ENCODE data around the gene SERINC1. TPM values are rescaled to one million over a fixed set of nuclear protein-coding genes. Genes with fewer than 3 reads are reported as not detected.

The SERINC1 gene
- total RNA-seq, 1 experiment from 2014 or later = 64.5 TPM

- no peak for DNase-seq (ENCODE audit: low spot score)
- in situ Hi-C loops (cut with HindIII; ENCODE audit: low sequenced_read_pairs) = no loop called here
These were observed 22.5 kb downstream of the SERINC1 start for GRCh38 chr6:122449069-122449468.

- no peak for DNase-seq (ENCODE audit: low spot score)
- in situ Hi-C loops (cut with HindIII; ENCODE audit: low sequenced_read_pairs) = no loop called here
These were observed 26.3 kb downstream of the SERINC1 start for GRCh38 chr6:122445274-122445673.

- no peak for DNase-seq (ENCODE audit: low spot score)
- in situ Hi-C loops (cut with HindIII; ENCODE audit: low sequenced_read_pairs) = no loop called here
These were observed 32.6 kb downstream of the SERINC1 start for GRCh38 chr6:122438975-122439374.

- in situ Hi-C loops (cut with HindIII; ENCODE audit: low sequenced_read_pairs) = no loop called here
- DNase-seq (ENCODE audit: low spot score) = no peak
These were observed 38.8 kb downstream of the SERINC1 start for GRCh38 chr6:122432816-122433215.

- in situ Hi-C loops (cut with HindIII; ENCODE audit: low sequenced_read_pairs) = no loop called here
- DNase-seq (ENCODE audit: low spot score) = no peak
These were observed 39.8 kb downstream of the SERINC1 start for GRCh38 chr6:122431780-122432179.

GRCh38 chr6:122429323-122429722, 42.3 kb downstream of the SERINC1 start:
- DNase-seq (ENCODE audit: low spot score) = peak; percentile 19
- in situ Hi-C loops (cut with HindIII; ENCODE audit: low sequenced_read_pairs) = no loop called here

- in situ Hi-C loops (cut with HindIII; ENCODE audit: low sequenced_read_pairs) = no loop called here
These were observed 42.8 kb downstream of the SERINC1 start for GRCh38 chr6:122428781-122429180.

GRCh38 chr6:122426597-122426996, 45.0 kb downstream of the SERINC1 start:
- in situ Hi-C loops (cut with HindIII; ENCODE audit: low sequenced_read_pairs) = no loop called here
- DNase-seq (ENCODE audit: low spot score) = no peak

More at GRCh38 chr6:122428781-122429180, 42.8 kb downstream of the SERINC1 start:
- DNase-seq (ENCODE audit: low spot score) = no peak

- in situ Hi-C loops (cut with HindIII; ENCODE audit: low sequenced_read_pairs) = no loop called here
- no peak for DNase-seq (ENCODE audit: low spot score)
These were observed 47.9 kb downstream of the SERINC1 start for GRCh38 chr6:122423734-122424133.

- in situ Hi-C loops (cut with HindIII; ENCODE audit: low sequenced_read_pairs) = no loop called here
- DNase-seq (ENCODE audit: low spot score) = no peak
These were observed 48.9 kb downstream of the SERINC1 start for GRCh38 chr6:122422614-122423267.

GRCh38 chr6:122422003-122422402, 49.6 kb downstream of the SERINC1 start:
- in situ Hi-C loops (cut with HindIII; ENCODE audit: low sequenced_read_pairs) = no loop called here
- no peak for DNase-seq (ENCODE audit: low spot score)

GRCh38 chr6:122416825-122417224, 54.8 kb downstream of the SERINC1 start:
- in situ Hi-C loops (cut with HindIII; ENCODE audit: low sequenced_read_pairs) = no loop called here
- DNase-seq (ENCODE audit: low spot score) = no peak

GRCh38 chr6:122412001-122412400, 59.6 kb downstream of the SERINC1 start:
- no peak for DNase-seq (ENCODE audit: low spot score)
- in situ Hi-C loops (cut with HindIII; ENCODE audit: low sequenced_read_pairs) = no loop called here

GRCh38 chr6:122408702-122409458, 62.7 kb downstream of the SERINC1 start:
- no peak for DNase-seq (ENCODE audit: low spot score)
- in situ Hi-C loops (cut with HindIII; ENCODE audit: low sequenced_read_pairs) = no loop called here

- no peak for DNase-seq (ENCODE audit: low spot score)
- in situ Hi-C loops (cut with HindIII; ENCODE audit: low sequenced_read_pairs) = no loop called here
These were observed 63.4 kb downstream of the SERINC1 start for GRCh38 chr6:122408240-122408639.

GRCh38 chr6:122407712-122408111, 63.9 kb downstream of the SERINC1 start:
- DNase-seq (ENCODE audit: low spot score) = no peak
- in situ Hi-C loops (cut with HindIII; ENCODE audit: low sequenced_read_pairs) = no loop called here

GRCh38 chr6:122406187-122406586, 65.4 kb downstream of the SERINC1 start:
- in situ Hi-C loops (cut with HindIII; ENCODE audit: low sequenced_read_pairs) = no loop called here
- DNase-seq (ENCODE audit: low spot score) = no peak

- in situ Hi-C loops (cut with HindIII; ENCODE audit: low sequenced_read_pairs) = no loop called here
- no peak for DNase-seq (ENCODE audit: low spot score)
These were observed 66.2 kb downstream of the SERINC1 start for GRCh38 chr6:122405417-122405816.

GRCh38 chr6:122404444-122404843, 67.2 kb downstream of the SERINC1 start:
- in situ Hi-C loops (cut with HindIII; ENCODE audit: low sequenced_read_pairs) = no loop called here
- no peak for DNase-seq (ENCODE audit: low spot score)

- DNase-seq (ENCODE audit: low spot score) = no peak
- in situ Hi-C loops (cut with HindIII; ENCODE audit: low sequenced_read_pairs) = no loop called here
These were observed 70.5 kb downstream of the SERINC1 start for GRCh38 chr6:122401104-122401503.
